Omental fat pad (tissue), 4 donors: ENCODE results near the gene SLC35C1. TPM values are rescaled to one million over a fixed set of nuclear protein-coding genes. Genes with fewer than 3 reads are reported as not detected.

Experiments used
- ATAC-seq: fragments of 150-250 bp; one replicate; pipeline ENCODE4 v1.9.1; 2016; ENCODE audit warnings: mild to moderate bottlenecking, moderate library complexity; ENCODE audit not compliant: low FRiP score
- DNase-seq: peaks from one replicate; pipeline ENCODE4 v3.0.0-alpha.2; 2019; ENCODE audit warnings: low spot score
- CTCF ChIP-seq, 3 donors: fragments of 450-650 bp; IDR thresholded peaks; one replicate each; pipeline ENCODE4 v1.5.1; 2016 to 2017; ENCODE audit warnings: antibody characterized with exemption in 3 of 3, mild to moderate bottlenecking in 3 of 3, moderate library complexity in 2 of 3
- total RNA-seq, 4 donors: library from RNA; depleted of rRNA; stranded (reverse); fragments of >200 nt; gene quantifications; one replicate each; pipeline ENCODE4 v1.1.0, GENCODE V29; 2016

The SLC35C1 gene
- total RNA-seq, 4 donors from 2014 or later = 18.6 to 103 (median 73.0) TPM

DNA sequence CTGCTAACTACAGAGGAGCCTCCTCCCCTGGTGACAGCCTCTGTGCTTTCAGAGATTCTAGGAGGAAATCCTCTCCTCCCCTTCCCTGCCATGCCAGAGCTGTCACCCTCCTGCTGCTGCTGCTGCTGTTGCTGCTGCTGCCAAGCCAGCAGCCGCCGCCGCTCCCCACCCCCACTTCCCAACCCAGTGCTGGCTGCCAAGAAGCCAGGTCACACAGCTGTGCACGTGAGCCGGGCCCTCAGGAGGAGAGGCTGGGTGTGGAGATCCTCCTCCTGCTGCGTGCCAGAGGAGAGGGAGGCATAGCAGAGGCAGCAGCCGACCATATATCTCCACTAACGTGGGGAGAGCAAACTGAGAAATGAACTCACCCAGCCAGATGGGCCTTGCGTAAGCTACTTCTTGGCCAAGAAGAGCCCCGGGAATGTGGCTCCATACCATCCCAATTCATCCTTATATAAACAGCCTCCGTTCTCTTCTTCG, 54.8 kb downstream of the SLC35C1 start:
- peak; percentile 91 for ATAC-seq

GRCh38 chr11:45860348-45860747, 55.4 kb downstream of the SLC35C1 start:
- ATAC-seq (no peak), DNase-seq (peak; percentile 10)
- no peak for TF ChIP-seq CTCF (IDR thresholded peaks at IDR 0.05)

More for the DNA sequence above, 54.8 kb downstream of the SLC35C1 start:
- peak; percentile 72 for DNase-seq
- TF ChIP-seq CTCF (IDR thresholded peaks at IDR 0.05) = no peak

DNA sequence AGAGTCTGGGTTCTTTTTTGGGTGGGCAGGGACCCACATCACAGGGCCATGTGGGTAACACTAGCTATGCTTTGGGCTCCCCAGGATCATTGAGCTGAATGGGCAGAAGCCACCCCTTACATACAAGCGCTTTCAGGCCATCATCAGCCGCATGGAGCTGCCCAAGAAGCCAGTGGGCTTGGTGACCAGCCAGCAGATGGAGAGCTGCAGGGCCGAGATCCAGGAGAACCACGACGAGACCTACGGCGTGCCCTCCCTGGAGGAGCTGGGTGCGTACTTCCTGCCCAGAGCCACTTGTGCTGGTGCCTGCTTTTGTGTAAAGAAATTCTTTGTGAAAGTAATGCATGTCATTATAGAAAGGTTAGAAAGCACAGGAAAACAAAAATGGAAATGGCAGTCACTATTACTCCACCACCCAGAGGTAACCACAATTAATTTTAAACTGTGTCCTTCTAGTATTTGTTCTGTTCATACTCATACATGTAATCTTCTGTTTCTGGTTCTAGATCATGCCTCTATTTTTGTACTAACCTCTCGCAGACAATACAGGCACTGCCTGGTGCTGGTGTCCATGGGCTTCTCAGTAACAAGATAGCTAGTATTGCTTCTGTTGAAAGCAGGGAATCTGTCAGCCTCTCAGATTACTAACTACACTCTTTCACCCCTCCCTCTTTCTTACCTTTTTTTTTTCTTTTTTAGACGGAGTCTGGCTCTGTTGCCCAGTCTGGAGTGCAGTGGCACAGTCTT, 56.0 kb downstream of the SLC35C1 start:
- ATAC-seq = no peak
- no peak for TF ChIP-seq CTCF (IDR thresholded peaks at IDR 0.05)
- peak; percentile 2 for DNase-seq

Other genes with a start within 250 kb of the SLC35C1 start
- gene CHST1, start 139.5 kb upstream of the SLC35C1 start, total RNA-seq = 1 to 10 TPM in 3 of 4 donors, under 1 TPM in 1; 0.37 to 8.4 (median 2.7) TPM
- 10 to 100 TPM; 53.1 to 63.4 (median 60.2) TPM for gene CRY2, start 42.3 kb downstream of the SLC35C1 start, total RNA-seq
- gene MAPK8IP1, start 80.5 kb downstream of the SLC35C1 start, total RNA-seq = 1 to 10 TPM; 3.2 to 7.4 (median 4.3) TPM
- 1 to 10 TPM in 1 of 4 donors, not detected in 3; 1.6 TPM for gene FREY1, start 102.1 kb downstream of the SLC35C1 start, total RNA-seq
- 10 to 100 TPM; 20.1 to 25.0 (median 22.8) TPM for gene PEX16, start 112.7 kb downstream of the SLC35C1 start, total RNA-seq
- under 1 TPM in 2 of 4 donors, not detected in 2; 0.24 to 0.37 TPM for gene LARGE2, start 117.5 kb downstream of the SLC35C1 start, total RNA-seq